K562 (cell line): ENCODE results near the gene NR0B2. TPM values are rescaled to one million over a fixed set of nuclear protein-coding genes. Genes with fewer than 3 reads are reported as not detected.

Source experiments
- ATF4 ChIP-seq: fragments of 450-650 bp; formaldehyde crosslinking; IDR thresholded peaks from 2 replicates; pipeline ENCODE4 v1.4.0; 2022; ENCODE audit warnings: mild to moderate bottlenecking, moderate library complexity
- CEBPB ChIP-seq: fragments of 450-650 bp; IDR thresholded peaks from 2 replicates; pipeline ENCODE4 v1.6.1; 2016; ENCODE audit warnings: missing genetic modification characterization, missing compliant biosample characterization
- CSDE1 ChIP-seq, 2 experiments: fragments of 450-650 bp; IDR thresholded peaks; 2 replicates each; pipeline ENCODE4 v1.6.1; 2016; ENCODE audit warnings: mild to moderate bottlenecking in 1 of 2
- FOXA1 ChIP-seq: fragments of 450-650 bp; IDR thresholded peaks from 2 replicates; pipeline ENCODE4 v1.6.1; 2016; ENCODE audit warnings: mild to moderate bottlenecking, borderline replicate concordance
- HDAC3 ChIP-seq: fragments of 450-650 bp; IDR thresholded peaks from 2 replicates; pipeline ENCODE4 v1.6.1; 2018; ENCODE audit warnings: borderline replicate concordance, mild to moderate bottlenecking, moderate library complexity; ENCODE audit not compliant: partially characterized antibody
- KDM5B ChIP-seq: fragments of 200-600 bp; sonication (generic); IDR thresholded peaks from 2 replicates; pipeline ENCODE4 v1.6.1; 2012; ENCODE audit warnings: low read depth, mild to moderate bottlenecking, moderate library complexity, low read length, control low read depth, inconsistent platforms; ENCODE audit not compliant: insufficient replicate concordance
- MYNN ChIP-seq, 2 experiments: sonication (generic); formaldehyde crosslinking in 1 of 2; IDR thresholded peaks; 2 replicates each; pipeline versions ENCODE4 v1.5.0 to v1.6.1; 2016 to 2020; ENCODE audit warnings: antibody characterized with exemption in 1 of 2, missing genetic modification reagents in 1 of 2
- NFIC ChIP-seq: fragments of 450-650 bp; IDR thresholded peaks from 2 replicates; pipeline ENCODE4 v1.6.1; 2017; ENCODE audit warnings: mild to moderate bottlenecking, inconsistent platforms
- NFYB ChIP-seq: IDR thresholded peaks from 2 replicates; pipeline ENCODE4 v1.6.1; 2011; ENCODE audit warnings: mild to moderate bottlenecking, moderate library complexity; ENCODE audit not compliant: insufficient read length; ENCODE audit errors: extremely low read depth
- PHB2 ChIP-seq: fragments of 450-650 bp; IDR thresholded peaks from 2 replicates; pipeline ENCODE4 v1.6.1; 2017; ENCODE audit warnings: low read depth
- PHF8 ChIP-seq: fragments of 200-600 bp; sonication (generic); IDR thresholded peaks from 2 replicates; pipeline ENCODE4 v1.6.1; 2012; ENCODE audit warnings: mixed run types, mild to moderate bottlenecking, inconsistent platforms, low read length, moderate library complexity, borderline replicate concordance
- PRMT5 ChIP-seq: sonication (generic); formaldehyde crosslinking; IDR thresholded peaks from 2 replicates; pipeline ENCODE4 v1.5.0; 2020; ENCODE audit warnings: missing genetic modification reagents
- RBM15 ChIP-seq: fragments of 200-400 bp; formaldehyde crosslinking; IDR thresholded peaks from 2 replicates; pipeline ENCODE4 v1.6.1; 2018; ENCODE audit warnings: mild to moderate bottlenecking, low read length, moderate library complexity; ENCODE audit not compliant: insufficient read depth
- RFX5 ChIP-seq: IDR thresholded peaks from 2 replicates; pipeline ENCODE4 v1.6.1; 2011; ENCODE audit warnings: low read depth, mild to moderate bottlenecking, improper control_type of control experiment, low read length
- SMAD2 ChIP-seq: fragments of 150-350 bp; IDR thresholded peaks from 2 replicates; pipeline ENCODE4 v1.6.1; 2014; ENCODE audit warnings: low read depth, mild to moderate bottlenecking, low read length
- SMAD4 ChIP-seq: fragments of 250-450 bp; sonication (Bioruptor Pico); conservative IDR thresholded peaks from 2 replicates; pipeline ENCODE4 v1.8.0; 2021; ENCODE audit warnings: inconsistent platforms, mild to moderate bottlenecking, moderate library complexity
- SRF ChIP-seq, 2 experiments: fragments of 250-450, 450-650 bp in 1 of 2; sonication (Bioruptor Pico) in 1 of 2; sonication (generic) in 1 of 2; formaldehyde crosslinking; IDR thresholded peaks; 2 replicates each; pipeline versions ENCODE4 v1.5.0 to v1.5.1; 2020 to 2022; ENCODE audit warnings: mild to moderate bottlenecking in 1 of 2, missing genetic modification reagents in 1 of 2
- USF2 ChIP-seq: sonication (generic); formaldehyde crosslinking; IDR thresholded peaks from 2 replicates; pipeline ENCODE4 v1.5.0; 2020; ENCODE audit warnings: missing genetic modification reagents
- YBX1 ChIP-seq: fragments of 450-650 bp; IDR thresholded peaks from 2 replicates; pipeline ENCODE4 v1.7.1; 2016; ENCODE audit warnings: mild to moderate bottlenecking
- ZNF224 ChIP-seq: sonication (generic); formaldehyde crosslinking; IDR thresholded peaks from 2 replicates; pipeline ENCODE4 v1.8.0; 2022; ENCODE audit warnings: mild to moderate bottlenecking, missing genetic modification reagents
- ZNF23 ChIP-seq: fragments of 250-450 bp; sonication (Bioruptor Pico); IDR thresholded peaks from 2 replicates; pipeline ENCODE4 v1.4.0; 2020; ENCODE audit warnings: mild to moderate bottlenecking
- ZNF354B ChIP-seq: fragments of 250-450 bp; sonication (Bioruptor Pico); IDR thresholded peaks from 2 replicates; pipeline ENCODE4 v1.4.0; 2020
- ZNF408 ChIP-seq: fragments of 250-450 bp; sonication (Bioruptor Pico); IDR thresholded peaks from 2 replicates; pipeline ENCODE4 v1.4.0; 2020; ENCODE audit warnings: low read depth, mild to moderate bottlenecking, moderate library complexity
- ZNF695 ChIP-seq: fragments of 450-650 bp; formaldehyde crosslinking; IDR thresholded peaks from 2 replicates; pipeline ENCODE4 v1.4.0; 2020; ENCODE audit warnings: mild to moderate bottlenecking, moderate library complexity
- ZNF696 ChIP-seq: fragments of 250-450 bp; sonication (Bioruptor Pico); conservative IDR thresholded peaks from 2 replicates; pipeline ENCODE4 v1.4.0; 2020; ENCODE audit warnings: mild to moderate bottlenecking, moderate library complexity
- ZNF830 ChIP-seq: fragments of 250-450 bp; sonication (Bioruptor Pico); IDR thresholded peaks from 2 replicates; pipeline ENCODE4 v1.5.0; 2021; ENCODE audit warnings: mild to moderate bottlenecking
- polyA plus RNA-seq, 8 experiments: library from polyadenylated mRNA; depleted of rRNA in 4 of 8; stranded (reverse) in 5 of 8; unstranded in 3 of 8; fragments of >200 nt; fragmentation: Nextera tagmentation in 2 of 8; fragmentation: Illumina TruSeq in 1 of 8; extraction: Ambion mirVana in 2 of 8; extraction: Trizol in 1 of 8; gene quantifications; 2 replicates each; pipeline versions ENCODE4 v1.2.1 to v1.2.3, GENCODE V29; 2011 to 2014; ENCODE audit warnings: inconsistent platforms in 1 of 8, missing spikeins in 1 of 8
- total RNA-seq, 7 experiments: library from RNA; depleted of rRNA in 6 of 7; stranded (reverse); fragments of >200 nt in 6 of 7; fragmentation: Illumina TruSeq in 2 of 7; extraction: Trizol in 2 of 7; gene quantifications; 2 replicates each; pipeline versions ENCODE4 v1.2.1 to v1.2.3, GENCODE V29; 2011 to 2021; ENCODE audit warnings: low replicate concordance in 1 of 7
- TF ChIP-seq, protein P1 (sequence below): IDR thresholded peaks from 2 replicates; pipeline ENCODE4 v1.6.1; 2012; ENCODE audit warnings: low read depth, low read length, improper control_type of control experiment, borderline replicate concordance

Gene NR0B2
- total and polyA plus RNA-seq, 9 of the 15 experiments (the other 6 are each of a cell fraction or from before 2014, with no cell fraction given), result not detected

- TF ChIP-seq ATF4 (no peak), PHF8 (peak; percentile 93), ZNF696 (CRISPR knock-in tag) (no peak), SRF (CRISPR knock-in tag; IDR thresholded peaks at IDR 0.05) (peak in 1 of 2 experiments; percentile 20; a peak in 1 of 4 replicates), CEBPB (tag) (no peak), NFYB (no peak), RBM15 (no peak), MYNN (IDR thresholded peaks at IDR 0.05) (peak; percentile 89), MYNN (CRISPR knock-in tag; IDR thresholded peaks at IDR 0.05) (no peak), NFIC (peak; percentile 97), ZNF224 (CRISPR knock-in tag) (0 out of 2 replicates have a peak, but pooled peaks have one; percentile 83), ZNF695 (CRISPR knock-in tag) (no peak), ZNF354B (no peak), PRMT5 (no peak), ZNF830 (CRISPR knock-in tag) (peak; percentile 95; the same call in 1 of the 2 replicates), KDM5B (peak; percentile 84), USF2 (CRISPR knock-in tag) (no peak), HDAC3 (no peak), RFX5 (no peak), ZNF408 (CRISPR knock-in tag) (no peak), SMAD4 (CRISPR knock-in tag) (peak; percentile 45; the same call in 1 of the 2 replicates), PHB2 (no peak), FOXA1 (no peak), CSDE1 (IDR thresholded peaks at IDR 0.05) (no peak), ZNF23 (CRISPR knock-in tag) (no peak), SMAD2 (no peak), YBX1 (no peak)
- TF ChIP-seq, protein P1, sequence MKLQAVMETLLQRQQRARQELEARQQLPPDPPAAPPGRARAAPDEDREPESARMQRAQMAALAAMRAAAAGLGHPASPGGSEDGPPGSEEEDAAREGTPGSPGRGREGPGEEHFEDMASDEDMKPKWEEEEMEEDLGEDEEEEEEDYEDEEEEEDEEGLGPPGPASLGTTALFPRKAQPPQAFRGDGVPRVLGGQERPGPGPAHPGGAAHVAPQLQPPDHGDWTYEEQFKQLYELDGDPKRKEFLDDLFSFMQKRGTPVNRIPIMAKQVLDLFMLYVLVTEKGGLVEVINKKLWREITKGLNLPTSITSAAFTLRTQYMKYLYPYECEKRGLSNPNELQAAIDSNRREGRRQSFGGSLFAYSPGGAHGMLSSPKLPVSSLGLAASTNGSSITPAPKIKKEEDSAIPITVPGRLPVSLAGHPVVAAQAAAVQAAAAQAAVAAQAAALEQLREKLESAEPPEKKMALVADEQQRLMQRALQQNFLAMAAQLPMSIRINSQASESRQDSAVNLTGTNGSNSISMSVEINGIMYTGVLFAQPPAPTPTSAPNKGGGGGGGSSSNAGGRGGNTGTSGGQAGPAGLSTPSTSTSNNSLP, result no peak
Observed at GRCh38 chr1:26889551-26890466, 24.0 kb downstream of the NR0B2 start, which contains the start of gene GPN2 (continued).
